GM23338 (cell line): ENCODE data around the gene CLC. TPM values are rescaled to one million over a fixed set of nuclear protein-coding genes. Genes with fewer than 3 reads are reported as not detected.

Experiments used
- ATAC-seq: fragments of 200-7000 bp; cut with Tn5 transposase; 3 replicates; pipeline ENCODE4 v1.9.1; 2020
- DNase-seq: peaks from one replicate; pipeline ENCODE4 v3.0.0-alpha.2; 2015; ENCODE audit warnings: low spot score
- H2AFZ ChIP-seq: fragments of 200-600 bp; sonication (generic); 2 replicates; pipeline ENCODE4 v1.8.0; 2016; ENCODE audit warnings: antibody characterized with exemption, mild to moderate bottlenecking, moderate library complexity
- H3F3A ChIP-seq: fragments of 200-600 bp; sonication (generic); replicated peaks from 2 replicates; pipeline ENCODE4 v1.8.0; 2017; ENCODE audit warnings: antibody characterized with exemption, mixed run types, low read depth
- H3K27ac ChIP-seq: fragments of 200-600 bp; sonication (generic); 2 replicates; pipeline ENCODE4 v1.6.1; 2016; ENCODE audit warnings: low read depth
- H3K27me3 ChIP-seq: fragments of 200-600 bp; sonication (generic); 2 replicates; pipeline ENCODE4 v1.8.0; 2016; ENCODE audit warnings: mild to moderate bottlenecking, mixed run types, moderate library complexity; ENCODE audit not compliant: insufficient read depth
- H3K36me3 ChIP-seq: fragments of 200-600 bp; sonication (generic); 2 replicates; pipeline ENCODE4 v1.8.0; 2016; ENCODE audit warnings: mild to moderate bottlenecking; ENCODE audit not compliant: insufficient read depth
- H3K4me1 ChIP-seq: fragments of 200-600 bp; sonication (generic); 2 replicates; pipeline ENCODE4 v1.8.0; 2016; ENCODE audit warnings: mild to moderate bottlenecking, moderate library complexity; ENCODE audit not compliant: insufficient read depth
- H3K4me2 ChIP-seq: fragments of 200-600 bp; sonication (generic); 2 replicates; pipeline ENCODE4 v1.7.1; 2017; ENCODE audit warnings: mixed run types
- H3K4me3 ChIP-seq: fragments of 200-600 bp; sonication (generic); 2 replicates; pipeline ENCODE4 v1.6.1; 2016; ENCODE audit warnings: mixed run types
- H3K79me2 ChIP-seq: fragments of 200-600 bp; sonication (generic); replicated peaks from 2 replicates; pipeline ENCODE4 v1.8.0; 2017; ENCODE audit warnings: mild to moderate bottlenecking; ENCODE audit not compliant: insufficient read depth
- H3K9me2 ChIP-seq: fragments of 200-600 bp; sonication (generic); 2 replicates; pipeline ENCODE4 v1.8.0; 2017; ENCODE audit not compliant: insufficient read depth
- H4K20me1 ChIP-seq: fragments of 200-600 bp; sonication (generic); replicated peaks from 2 replicates; pipeline ENCODE4 v1.8.0; 2017; ENCODE audit warnings: mild to moderate bottlenecking; ENCODE audit not compliant: insufficient read depth
- H3K27ac Mint-ChIP-seq: 2 replicates; pipeline ENCODE4 v1.8.0; 2020; ENCODE audit warnings: inconsistent platforms, mild to moderate bottlenecking, moderate library complexity, mixed read lengths
- H3K27me3 Mint-ChIP-seq: 3 replicates; pipeline ENCODE4 v1.8.0; 2022; ENCODE audit warnings: low read depth, mild to moderate bottlenecking, moderate library complexity, mixed read lengths, inconsistent platforms; ENCODE audit not compliant: insufficient read depth, poor library complexity
- H3K36me3 Mint-ChIP-seq: 3 replicates; pipeline ENCODE4 v1.8.0; 2021; ENCODE audit warnings: low read depth, mild to moderate bottlenecking, inconsistent platforms, moderate library complexity, mixed read lengths
- H3K4me1 Mint-ChIP-seq: 3 replicates; pipeline ENCODE4 v1.8.0; 2020; ENCODE audit warnings: mild to moderate bottlenecking, inconsistent platforms, mixed read lengths
- H3K4me3 Mint-ChIP-seq: 3 replicates; pipeline ENCODE4 v1.8.0; 2021; ENCODE audit warnings: moderate library complexity, mild to moderate bottlenecking, inconsistent platforms, mixed read lengths
- H3K9me3 Mint-ChIP-seq: 3 replicates; pipeline ENCODE4 v1.8.0; 2020; ENCODE audit warnings: moderate library complexity, mild to moderate bottlenecking, inconsistent platforms, mixed read lengths
- CREB1 ChIP-seq: fragments of 250-450 bp; sonication (Bioruptor Pico); IDR thresholded peaks from 2 replicates; pipeline ENCODE4 v1.5.0; 2020; ENCODE audit warnings: low read depth, mild to moderate bottlenecking, moderate library complexity
- CTCF ChIP-seq, 2 experiments: fragments of 200-600 bp in 1 of 2; sonication (generic) in 1 of 2; conservative IDR thresholded peaks; 2 replicates each; pipeline versions ENCODE4 v1.5.1 to v1.6.1; 2016 to 2017; ENCODE audit warnings: antibody characterized with exemption in 2 of 2, low read depth in 2 of 2, mild to moderate bottlenecking in 2 of 2, moderate library complexity in 1 of 2
- ETS1 ChIP-seq: IDR thresholded peaks from 2 replicates; pipeline ENCODE4 v1.6.1; 2016; ENCODE audit warnings: antibody characterized with exemption
- EZH2 ChIP-seq: fragments of 200-600 bp; sonication (generic); IDR thresholded peaks from one replicate; pipeline ENCODE4 v1.8.0; 2017; ENCODE audit warnings: antibody characterized with exemption, mild to moderate bottlenecking, low read depth; ENCODE audit not compliant: unreplicated experiment
- EZH2phosphoT487 ChIP-seq: fragments of 200-600 bp; sonication (generic); IDR thresholded peaks from one replicate; pipeline ENCODE4 v1.8.1; 2018; ENCODE audit warnings: antibody characterized with exemption; ENCODE audit not compliant: unreplicated experiment
- JUNB ChIP-seq: IDR thresholded peaks from one replicate; pipeline ENCODE4 v1.6.1; 2016; ENCODE audit warnings: antibody characterized with exemption; ENCODE audit not compliant: unreplicated experiment
- NANOG ChIP-seq: IDR thresholded peaks from 2 replicates; pipeline ENCODE4 v1.6.1; 2016; ENCODE audit warnings: antibody characterized with exemption, borderline replicate concordance
- POLR2AphosphoS5 ChIP-seq: IDR thresholded peaks from 2 replicates; pipeline ENCODE4 v1.6.1; 2016; ENCODE audit warnings: antibody characterized with exemption, low read depth
- REST ChIP-seq: IDR thresholded peaks from one replicate; pipeline ENCODE4 v1.6.1; 2018; ENCODE audit warnings: antibody characterized with exemption; ENCODE audit not compliant: unreplicated experiment
- STAT1 ChIP-seq: IDR thresholded peaks from one replicate; pipeline ENCODE4 v1.6.1; 2016; ENCODE audit warnings: antibody characterized with exemption; ENCODE audit not compliant: unreplicated experiment
- ZNF114 ChIP-seq: fragments of 250-450 bp; sonication (Bioruptor Pico); IDR thresholded peaks from 2 replicates; pipeline ENCODE4 v1.5.0; 2020; ENCODE audit warnings: mild to moderate bottlenecking, moderate library complexity
- ZNF331 ChIP-seq: fragments of 250-450 bp; sonication (Bioruptor Pico); IDR thresholded peaks from 2 replicates; pipeline ENCODE4 v1.5.0; 2020; ENCODE audit warnings: low read depth, mild to moderate bottlenecking, moderate library complexity
- ZNF462 ChIP-seq: fragments of 250-450 bp; sonication (Bioruptor Pico); IDR thresholded peaks from 2 replicates; pipeline ENCODE4 v1.5.0; 2020; ENCODE audit warnings: mild to moderate bottlenecking, moderate library complexity
- polyA plus RNA-seq: library from polyadenylated mRNA; unstranded; fragments of >200 nt; fragmentation: Nextera tagmentation; extraction: Ambion mirVana; gene quantifications from 2 replicates; pipeline ENCODE4 v1.2.1, GENCODE V29; 2016
- total RNA-seq: library from RNA; depleted of rRNA; stranded (reverse); fragments of >200 nt; shearing (Covaris generic); gene quantifications from 2 replicates; pipeline ENCODE4 v1.2.3, GENCODE V29; 2014

CLC gene
- total and polyA plus RNA-seq, 2 experiments from 2014 or later, result not detected

GRCh38 chr19:39696387-39696786 is 41.4 kb downstream of the CLC start:
- no peaks in the 10 kb centered on the region for H3K36me3 Mint-ChIP-seq
- peaks cover 3% of the 10 kb centered on the region; the same call in 1 of the 3 replicates for H3K4me1 Mint-ChIP-seq

More at GRCh38 chr19:39696387-39696786, 41.4 kb downstream of the CLC start:
- Mint-ChIP-seq H3K27me3 (no peaks in the 10 kb centered on the region), H3K27ac (no peak overlapping the region), H3K9me3 (no peaks in the 10 kb centered on the region), H3K4me3 (no peak overlapping the region)
- ATAC-seq, result no peak
- Histone ChIP-seq H3K79me2 (no peaks in the 10 kb centered on the region), H3K27ac (no peak overlapping the region), H3K4me2 (no peak overlapping the region), H3K9me2 (peaks cover 3% of the 10 kb centered on the region; the same call in 1 of the 2 replicates), H3K27me3 (no peaks in the 10 kb centered on the region), H4K20me1 (no peaks in the 10 kb centered on the region), H3K4me1 (no peaks in the 10 kb centered on the region), H3K36me3 (no peaks in the 10 kb centered on the region), H2AFZ (no peak overlapping the region), H3F3A (no peaks in the 10 kb centered on the region), H3K4me3 (no peak overlapping the region)
- TF ChIP-seq STAT1 (no peak), CREB1 (no peak), JUNB (no peak), REST (no peak), ETS1 (no peak), ZNF331 (CRISPR knock-in tag) (no peak), NANOG (no peak), ZNF462 (no peak), POLR2AphosphoS5 (no peak), EZH2 (no peak), ZNF114 (CRISPR knock-in tag) (no peak), CTCF (conservative IDR thresholded peaks at IDR 0.05; ENCODE audit: low read depth in 2 of 2) (no peak), EZH2phosphoT487 (no peak)
- no peak for DNase-seq
